OCI-LY7 (cell line): ENCODE data around the gene EIF4G1. TPM values are rescaled to one million over a fixed set of nuclear protein-coding genes. Genes with fewer than 3 reads are reported as not detected.

Experiments
- BruUV-seq: library from RNA; stranded (reverse); fragments of 400-500 nt; replicated peaks from 2 replicates; lab custom pipeline; 2021; lab: Mats Ljungman, UMichigan
- CTCF ChIA-PET: fragments of 300-600 bp; sonication (Branson Sonifier 250); formaldehyde crosslinking; loops from one replicate; lab custom pipeline; 2022; ENCODE audit warnings: antibody characterized with exemption; ENCODE audit not compliant: unreplicated experiment; lab: Charles Lee
- POLR2A ChIA-PET: fragments of 300-600 bp; sonication (Branson Sonifier 250); formaldehyde crosslinking; loops from one replicate; lab custom pipeline; 2022; ENCODE audit warnings: antibody characterized with exemption; lab: Charles Lee
- DNase-seq: peaks from one replicate; pipeline ENCODE4 v3.0.0-alpha.2; 2015; ENCODE audit warnings: low spot score
- H2AFZ ChIP-seq: fragments of 200-600 bp; sonication (generic), shearing (Covaris generic); 2 replicates; pipeline ENCODE4 v1.6.1; 2014; ENCODE audit warnings: mild to moderate bottlenecking, antibody characterized with exemption, low read length, moderate library complexity
- H3K27ac ChIP-seq: fragments of 200-600 bp; sonication (generic); 2 replicates; pipeline ENCODE4 v1.5.1; 2014; ENCODE audit warnings: mixed run types, low read depth, mild to moderate bottlenecking, moderate library complexity, low read length, inconsistent platforms; ENCODE audit not compliant: poor library complexity, severe bottlenecking
- H3K36me3 ChIP-seq: fragments of 200-600 bp; sonication (generic); 2 replicates; pipeline ENCODE4 v1.6.1; 2014; ENCODE audit warnings: mild to moderate bottlenecking, antibody characterized with exemption, low read length, moderate library complexity, mixed read lengths; ENCODE audit not compliant: insufficient read depth
- H3K4me1 ChIP-seq: fragments of 200-600 bp; sonication (generic); 2 replicates; pipeline ENCODE4 v1.5.1; 2014; ENCODE audit warnings: mild to moderate bottlenecking, low read length; ENCODE audit not compliant: insufficient read depth, poor library complexity, severe bottlenecking
- H3K4me2 ChIP-seq: fragments of 200-600 bp; sonication (generic); 2 replicates; pipeline ENCODE4 v1.6.1; 2014; ENCODE audit warnings: mild to moderate bottlenecking, low read length
- H3K4me3 ChIP-seq: fragments of 200-600 bp; sonication (generic); 2 replicates; pipeline ENCODE4 v1.5.1; 2014; ENCODE audit warnings: mild to moderate bottlenecking, low read depth, low read length; ENCODE audit not compliant: poor library complexity, severe bottlenecking
- H3K79me2 ChIP-seq: fragments of 200-600 bp; sonication (generic); 2 replicates; pipeline ENCODE4 v1.6.1; 2016; ENCODE audit warnings: low read depth, mild to moderate bottlenecking, low read length, moderate library complexity, mixed read lengths; ENCODE audit not compliant: insufficient read depth
- H3K9me2 ChIP-seq: fragments of 200-600 bp; sonication (generic); 2 replicates; pipeline ENCODE4 v1.6.1; 2016; ENCODE audit warnings: mild to moderate bottlenecking, low read length, mixed read lengths; ENCODE audit not compliant: insufficient read depth
- H3K9me3 ChIP-seq: fragments of 200-600 bp; sonication (generic); 2 replicates; pipeline ENCODE4 v1.6.1; 2014; ENCODE audit warnings: mild to moderate bottlenecking, mixed run types, low read length, mixed read lengths
- H4K20me1 ChIP-seq: fragments of 200-600 bp; sonication (generic); 2 replicates; pipeline ENCODE4 v1.6.1; 2014; ENCODE audit warnings: mild to moderate bottlenecking, antibody characterized with exemption, low read length, moderate library complexity, mixed read lengths; ENCODE audit not compliant: insufficient read depth
- EZH2phosphoT487 ChIP-seq: fragments of 200-600 bp; sonication (generic); IDR thresholded peaks from 2 replicates; pipeline ENCODE4 v1.6.1; 2018; ENCODE audit warnings: low read depth, borderline replicate concordance, mild to moderate bottlenecking, mixed run types, antibody characterized with exemption, low read length, moderate library complexity, mixed read lengths
- intact Hi-C: fragments of 100-400 bp; cut with micrococcal nuclease; formaldehyde crosslinking; loops from one replicate; pipeline ENCODE4 v1.10.0; 2022; ENCODE audit not compliant: unreplicated experiment
- total RNA-seq, 2 experiments: library from RNA; depleted of rRNA in 1 of 2; stranded (reverse); fragments of >200 nt in 1 of 2; shearing (Covaris generic) in 1 of 2; gene quantifications; 2 replicates each; pipeline ENCODE4 v1.2.3, GENCODE V29; 2014 to 2022
- TF ChIP-seq, protein P1 (sequence below): fragments of 200-600 bp; sonication (generic); conservative IDR thresholded peaks from 2 replicates; pipeline ENCODE4 v1.5.1; 2014; ENCODE audit warnings: mild to moderate bottlenecking, antibody characterized with exemption, low read length, moderate library complexity, mixed read lengths

Gene EIF4G1
- total RNA-seq, 2 experiments from 2014 or later, result 245 to 412 TPM

DNA sequence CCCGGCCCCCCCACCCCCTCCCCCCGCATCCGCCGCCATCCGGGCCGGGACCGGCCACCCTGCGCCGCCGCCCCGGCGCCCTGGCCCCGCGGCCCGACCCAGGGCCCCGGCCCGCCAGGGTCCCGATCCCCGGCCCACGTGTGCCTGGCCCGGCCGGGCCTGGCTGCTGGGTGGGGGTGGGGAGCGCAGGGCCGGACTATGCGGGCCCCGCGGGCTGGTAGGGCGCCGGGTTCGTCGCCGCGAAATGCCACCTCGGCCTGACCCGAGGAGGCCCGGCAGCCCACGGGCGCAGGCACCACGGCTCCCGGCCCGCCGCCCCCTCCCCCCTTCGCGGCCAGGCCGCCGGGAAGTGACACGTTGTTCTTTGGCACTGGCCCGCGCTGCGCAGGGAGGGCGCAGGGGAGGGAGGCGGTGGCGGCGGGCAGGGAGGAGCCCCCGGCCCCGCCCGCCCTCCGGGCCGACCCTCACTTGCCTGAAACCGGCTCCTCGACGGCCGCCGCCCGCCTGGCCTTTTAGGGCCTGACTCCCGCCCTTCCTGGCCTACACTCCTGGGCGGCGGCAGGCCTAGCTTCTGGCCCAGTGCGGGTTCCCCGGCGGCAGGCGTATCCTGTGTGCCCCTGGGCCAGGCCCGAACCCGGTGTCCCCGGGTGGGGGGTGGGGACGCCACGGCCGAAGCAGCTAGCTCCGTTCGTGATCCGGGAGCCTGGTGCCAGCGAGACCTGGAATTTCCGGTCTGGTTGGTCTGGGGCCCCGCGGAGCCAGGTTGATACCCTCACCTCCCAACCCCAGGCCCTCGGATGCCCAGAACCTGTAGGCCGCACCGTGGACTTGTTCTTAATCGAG, 515 bp downstream of the EIF4G1 start:
- ChIA-PET CTCF (interaction anchor here (0.6 kb wide), 1 partner anchor 70 kb away, joined by 3 read pairs; no protein-coding TSS in a partner anchor), POLR2A (no interaction called here)
- BruUV-seq, result no TSS peak
- H3K79me2 ChIP-seq, result peaks cover 51% of the 10 kb centered on the region
- peak; percentile 52 for DNase-seq
- H3K36me3 ChIP-seq, result peaks cover 56% of the 10 kb centered on the region
- peaks cover 33% of the 10 kb centered on the region for H4K20me1 ChIP-seq
- H3K4me2 ChIP-seq, result peak overlapping the region; percentile 100
- intact Hi-C loops, result loop anchor here (1.0 to 5.0 kb wide), 3 partner anchors 16 to 158 kb away; partner anchors contain the start of genes DVL3 and PSMD2
- H3K9me2 ChIP-seq, result no peaks in the 10 kb centered on the region
- TF ChIP-seq EZH2phosphoT487, result no peak
- TF ChIP-seq, protein P1, sequence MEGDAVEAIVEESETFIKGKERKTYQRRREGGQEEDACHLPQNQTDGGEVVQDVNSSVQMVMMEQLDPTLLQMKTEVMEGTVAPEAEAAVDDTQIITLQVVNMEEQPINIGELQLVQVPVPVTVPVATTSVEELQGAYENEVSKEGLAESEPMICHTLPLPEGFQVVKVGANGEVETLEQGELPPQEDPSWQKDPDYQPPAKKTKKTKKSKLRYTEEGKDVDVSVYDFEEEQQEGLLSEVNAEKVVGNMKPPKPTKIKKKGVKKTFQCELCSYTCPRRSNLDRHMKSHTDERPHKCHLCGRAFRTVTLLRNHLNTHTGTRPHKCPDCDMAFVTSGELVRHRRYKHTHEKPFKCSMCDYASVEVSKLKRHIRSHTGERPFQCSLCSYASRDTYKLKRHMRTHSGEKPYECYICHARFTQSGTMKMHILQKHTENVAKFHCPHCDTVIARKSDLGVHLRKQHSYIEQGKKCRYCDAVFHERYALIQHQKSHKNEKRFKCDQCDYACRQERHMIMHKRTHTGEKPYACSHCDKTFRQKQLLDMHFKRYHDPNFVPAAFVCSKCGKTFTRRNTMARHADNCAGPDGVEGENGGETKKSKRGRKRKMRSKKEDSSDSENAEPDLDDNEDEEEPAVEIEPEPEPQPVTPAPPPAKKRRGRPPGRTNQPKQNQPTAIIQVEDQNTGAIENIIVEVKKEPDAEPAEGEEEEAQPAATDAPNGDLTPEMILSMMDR, result no peak
- peak overlapping the region; percentile 62 for H3K27ac ChIP-seq
- peak overlapping the region; percentile 97 for H3K4me3 ChIP-seq
- H3K9me3 ChIP-seq, result no peaks in the 10 kb centered on the region
- H2AFZ ChIP-seq, result no peak overlapping the region
- peaks cover 25% of the 10 kb centered on the region for H3K4me1 ChIP-seq

GRCh38 chr3:184315543-184315867, 1.1 kb downstream of the EIF4G1 start:
- H2AFZ ChIP-seq, result no peak overlapping the region
- H3K9me3 ChIP-seq, result no peaks in the 10 kb centered on the region
- peaks cover 34% of the 10 kb centered on the region for H4K20me1 ChIP-seq
- BruUV-seq, result no TSS peak
- intact Hi-C loops, result no loop called here
- H3K27ac ChIP-seq, result peak overlapping the region; percentile 62
- H3K9me2 ChIP-seq, result no peaks in the 10 kb centered on the region
- CTCF ChIA-PET, result interaction anchor here (0.5 kb wide), 1 partner anchor 10 kb away, joined by 3 read pairs; no protein-coding TSS in a partner anchor
- POLR2A ChIA-PET, result interaction anchor here (0.6 to 1.4 kb wide), 2 partner anchors 66 to 607 kb away, joined by 3 read pairs; partner anchors contain the start of gene EEF1AKMT4
- H3K4me1 ChIP-seq, result peaks cover 25% of the 10 kb centered on the region
- H3K36me3 ChIP-seq, result peaks cover 58% of the 10 kb centered on the region
- peak overlapping the region; percentile 100 for H3K4me2 ChIP-seq
- DNase-seq, result no peak
- peak overlapping the region; percentile 97 for H3K4me3 ChIP-seq
- H3K79me2 ChIP-seq, result peaks cover 51% of the 10 kb centered on the region
- no peak for TF ChIP-seq EZH2phosphoT487
- TF ChIP-seq, protein P1, result no peak
